ENCODE results near the gene CPS1. TPM values are rescaled to one million over a fixed set of nuclear protein-coding genes. Genes with fewer than 3 reads are reported as not detected.

Gene CPS1
- total and polyA plus RNA-seq, 2 of the 8 experiments (the other 6 are each of a cell fraction or from before 2014, with no cell fraction given) = 7.9 to 15.7 TPM

DNA sequence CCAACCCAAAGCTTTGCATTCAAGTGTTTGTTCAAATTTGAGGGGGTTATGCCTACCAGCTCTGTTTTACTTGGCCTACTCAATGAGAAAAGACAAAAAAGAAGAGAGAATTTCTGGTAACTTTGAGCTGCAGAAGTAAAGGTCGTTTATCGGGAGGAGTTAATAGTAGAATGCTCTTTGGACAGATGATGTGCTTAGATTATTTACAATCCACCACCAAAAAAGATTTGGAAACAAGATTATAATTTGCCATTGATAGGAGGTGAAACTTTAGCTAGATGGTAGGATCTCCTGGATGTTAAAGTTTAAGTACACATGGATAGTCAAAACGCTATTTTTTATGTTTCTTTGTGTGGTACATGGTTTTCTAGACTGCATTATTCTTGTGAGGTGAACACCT is 24.9 kb upstream of the CPS1 start (continued):
- TF ChIP-seq TAF7 (optimal IDR thresholded peaks at IDR 0.05; ENCODE audit: borderline replicate concordance, low read depth, low read length) (no peak), CBX5 (IDR thresholded peaks at IDR 0.05; ENCODE audit: low read depth, low read length) (no peak), GTF2F1 (IDR thresholded peaks at IDR 0.05; ENCODE audit: borderline replicate concordance, low read depth, low read length) (no peak)
